HepG2 (cell line): ENCODE results near the gene CDK17. TPM values are rescaled to one million over a fixed set of nuclear protein-coding genes. Genes with fewer than 3 reads are reported as not detected.

Source experiments
- ARNTL ChIP-seq: sonication (generic); formaldehyde crosslinking; IDR thresholded peaks from 2 replicates; pipeline ENCODE4 v1.4.0; 2020; ENCODE audit warnings: mild to moderate bottlenecking, missing genetic modification reagents
- CEBPB ChIP-seq: IDR thresholded peaks from 2 replicates; pipeline ENCODE4 v1.6.1; 2011; ENCODE audit warnings: low read depth, low read length, improper control_type of control experiment, borderline replicate concordance
- CREB1 ChIP-seq, 2 experiments: fragments of 450-650 bp in 1 of 2; IDR thresholded peaks; 2 replicates each; pipeline ENCODE4 v1.6.1; 2016 to 2017; ENCODE audit warnings: control low read depth in 1 of 2, mild to moderate bottlenecking in 1 of 2, missing compliant biosample characterization in 1 of 2, missing genetic modification characterization in 1 of 2
- ELF3 ChIP-seq: IDR thresholded peaks from 2 replicates; pipeline ENCODE4 v1.6.1; 2016; ENCODE audit warnings: missing genetic modification reagents, missing compliant biosample characterization
- EP300 ChIP-seq, 3 experiments: sonication (generic) in 1 of 3; formaldehyde crosslinking in 1 of 3; IDR thresholded peaks; 2 replicates each; pipeline versions ENCODE4 v1.5.1 to v1.6.1; 2011 to 2020; ENCODE audit warnings: low read depth in 2 of 3, low read length in 2 of 3, borderline replicate concordance in 1 of 3, improper control_type of control experiment in 1 of 3, mild to moderate bottlenecking in 1 of 3, missing genetic modification reagents in 1 of 3, moderate library complexity in 1 of 3
- FOXJ3 ChIP-seq: sonication (generic); formaldehyde crosslinking; IDR thresholded peaks from 2 replicates; pipeline ENCODE4 v1.4.0; 2020; ENCODE audit warnings: missing genetic modification reagents, mild to moderate bottlenecking, borderline replicate concordance
- FOXK1 ChIP-seq: sonication (generic); formaldehyde crosslinking; IDR thresholded peaks from 2 replicates; pipeline ENCODE4 v1.4.0; 2020; ENCODE audit warnings: low read depth, missing genetic modification reagents, borderline replicate concordance
- FOXP1 ChIP-seq, 2 experiments: fragments of 450-650 bp in 1 of 2; IDR thresholded peaks; 2 replicates each; pipeline ENCODE4 v1.6.1; 2017 to 2018; ENCODE audit warnings: antibody characterized with exemption in 1 of 2
- KAT8 ChIP-seq: IDR thresholded peaks from 2 replicates; pipeline ENCODE4 v1.6.1; 2016; ENCODE audit warnings: missing genetic modification reagents, missing compliant biosample characterization
- KLF16 ChIP-seq, 2 experiments: sonication (generic) in 1 of 2; formaldehyde crosslinking in 1 of 2; IDR thresholded peaks; 2 replicates each; pipeline versions ENCODE4 v1.6.1 to v1.8.0; 2016 to 2023; ENCODE audit warnings: missing genetic modification reagents in 2 of 2, missing compliant biosample characterization in 1 of 2
- KMT2B ChIP-seq: IDR thresholded peaks from 2 replicates; pipeline ENCODE4 v1.6.1; 2016; ENCODE audit warnings: missing genetic modification reagents, missing compliant biosample characterization
- NCOA2 ChIP-seq: sonication (generic); formaldehyde crosslinking; IDR thresholded peaks from 2 replicates; pipeline ENCODE4 v1.8.0; 2022; ENCODE audit warnings: inconsistent platforms
- NFATC3 ChIP-seq: sonication (generic); formaldehyde crosslinking; IDR thresholded peaks from 2 replicates; pipeline ENCODE4 v1.5.1; 2020; ENCODE audit warnings: mild to moderate bottlenecking, missing genetic modification reagents
- NFKB2 ChIP-seq: sonication (generic); formaldehyde crosslinking; IDR thresholded peaks from 2 replicates; pipeline ENCODE4 v1.4.0; 2020; ENCODE audit warnings: missing genetic modification reagents, borderline replicate concordance
- NR2C2 ChIP-seq: sonication (generic); formaldehyde crosslinking; IDR thresholded peaks from 2 replicates; pipeline ENCODE4 v1.4.0; 2020; ENCODE audit warnings: missing genetic modification reagents, mild to moderate bottlenecking, moderate library complexity, borderline replicate concordance
- PAXIP1 ChIP-seq: sonication (generic); formaldehyde crosslinking; conservative IDR thresholded peaks from 2 replicates; pipeline ENCODE4 v1.4.0; 2020; ENCODE audit warnings: mild to moderate bottlenecking, missing genetic modification reagents, moderate library complexity
- POGZ ChIP-seq: sonication (generic); formaldehyde crosslinking; IDR thresholded peaks from 2 replicates; pipeline ENCODE4 v1.4.0; 2020; ENCODE audit warnings: mild to moderate bottlenecking, missing genetic modification reagents
- PPARG ChIP-seq: conservative IDR thresholded peaks from 2 replicates; pipeline ENCODE4 v1.6.1; 2016; ENCODE audit warnings: missing biosample characterization, missing genetic modification reagents
- SOX5 ChIP-seq: IDR thresholded peaks from 2 replicates; pipeline ENCODE4 v1.6.1; 2016; ENCODE audit warnings: borderline replicate concordance
- ZBED4 ChIP-seq: sonication (generic); formaldehyde crosslinking; IDR thresholded peaks from 2 replicates; pipeline ENCODE4 v1.4.0; 2020; ENCODE audit warnings: missing genetic modification reagents, borderline replicate concordance
- ZNF430 ChIP-seq: sonication (generic); formaldehyde crosslinking; IDR thresholded peaks from 2 replicates; pipeline ENCODE4 v1.9.0; 2021; ENCODE audit warnings: mild to moderate bottlenecking, missing genetic modification reagents
- ZNF644 ChIP-seq: IDR thresholded peaks from 2 replicates; pipeline ENCODE4 v1.6.1; 2016; ENCODE audit warnings: low read depth
- polyA plus RNA-seq, 8 experiments: library from polyadenylated mRNA; depleted of rRNA in 3 of 8; stranded (reverse) in 7 of 8; unstranded in 1 of 8; fragments of >200 nt; fragmentation: Illumina TruSeq in 4 of 8; extraction: Trizol in 4 of 8; gene quantifications; 2 replicates each; pipeline versions ENCODE4 v1.2.1 to v1.2.3, GENCODE V29; 2011 to 2016; ENCODE audit warnings: low read depth in 4 of 8, missing spikeins in 1 of 8, mixed read lengths in 1 of 8; ENCODE audit not compliant: insufficient read depth in 1 of 8
- total RNA-seq, 5 experiments: library from RNA; depleted of rRNA; stranded (reverse); fragments of >200 nt; fragmentation: Illumina TruSeq; extraction: Trizol; gene quantifications; 2 replicates each; pipeline ENCODE4 v1.2.3, GENCODE V29; 2016; ENCODE audit warnings: low read depth in 1 of 5

The CDK17 gene
- total and polyA plus RNA-seq, 2 of the 13 experiments (the other 11 are each of a cell fraction or from before 2014, with no cell fraction given), result 9.9 to 22.3 TPM

GRCh38 chr12:96416033-96416799 is 16.0 kb upstream of the CDK17 start (continued):
- peak; percentile 51 for TF ChIP-seq PAXIP1
- no peak for TF ChIP-seq ZNF644
- peak; percentile 23; the same call in 1 of the 2 replicates for TF ChIP-seq NR2C2
- peak; percentile 60 for TF ChIP-seq ELF3 (CRISPR knock-in tag)
- no peak for TF ChIP-seq ZNF430 (CRISPR knock-in tag)
- TF ChIP-seq EP300 (IDR thresholded peaks at IDR 0.05; ENCODE audit: low read depth in 2 of 2, low read length in 2 of 2), result peak in 1 of 2 experiments; percentile 68; a peak in 2 of 4 replicates
- no peak for TF ChIP-seq EP300 (CRISPR knock-in tag; IDR thresholded peaks at IDR 0.05; ENCODE audit: borderline replicate concordance)
- TF ChIP-seq CREB1 (IDR thresholded peaks at IDR 0.05), result peak; percentile 82
- TF ChIP-seq CREB1 (CRISPR knock-in tag; IDR thresholded peaks at IDR 0.05), result no peak; the same call in 1 of the 2 replicates
- TF ChIP-seq FOXJ3 (CRISPR knock-in tag), result peak; percentile 32; the same call in 1 of the 2 replicates
- peak; percentile 60; the same call in 1 of the 2 replicates for TF ChIP-seq FOXK1 (CRISPR knock-in tag)
- peak; percentile 61; the same call in 1 of the 2 replicates for TF ChIP-seq SOX5 (CRISPR knock-in tag)
- peak; percentile 54; the same call in 1 of the 2 replicates for TF ChIP-seq KAT8 (CRISPR knock-in tag)
- 0 out of 2 replicates have a peak, but pooled peaks have one; percentile 48 for TF ChIP-seq PPARG (CRISPR knock-in tag)
- no peak for TF ChIP-seq ZBED4 (CRISPR knock-in tag)
- TF ChIP-seq KLF16 (CRISPR knock-in tag; IDR thresholded peaks at IDR 0.05), result 0 out of 4 replicates have a peak, but pooled peaks of 1 of the 2 experiments have one; percentile 29
- no peak for TF ChIP-seq NFKB2 (CRISPR knock-in tag)
- TF ChIP-seq KMT2B (CRISPR knock-in tag), result 0 out of 2 replicates have a peak, but pooled peaks have one; percentile 31
- TF ChIP-seq POGZ (CRISPR knock-in tag), result peak; percentile 67; the same call in 1 of the 2 replicates
- peak; percentile 60; the same call in 1 of the 2 replicates for TF ChIP-seq NCOA2 (CRISPR knock-in tag)
- TF ChIP-seq ARNTL, result no peak
- no peak for TF ChIP-seq FOXP1 (IDR thresholded peaks at IDR 0.05)
- TF ChIP-seq FOXP1 (CRISPR knock-in tag; IDR thresholded peaks at IDR 0.05), result peak; percentile 72
- TF ChIP-seq NFATC3 (CRISPR knock-in tag), result no peak
- 0 out of 2 replicates have a peak, but pooled peaks have one; percentile 54 for TF ChIP-seq CEBPB
